NB4 (cell line): ENCODE results near the gene ATXN2.
"Not testable (repeated sequence)": the region's sequence is repeated elsewhere in the genome, so short reads cannot be mapped to it uniquely, and the experiment has no call there.

Experiments used
- MYC ChIP-seq: IDR thresholded peaks from 2 replicates; pipeline ENCODE4 v1.6.1; 2011; ENCODE audit warnings: low read depth, low read length
- TF ChIP-seq, protein P1 (sequence below): IDR thresholded peaks from one replicate; pipeline ENCODE4 v1.5.1; 2012; ENCODE audit warnings: low read depth, low read length
- TF ChIP-seq, protein P2 (sequence below): IDR thresholded peaks from 2 replicates; pipeline ENCODE4 v1.6.1; 2011; ENCODE audit warnings: low read depth, low read length

DNA sequence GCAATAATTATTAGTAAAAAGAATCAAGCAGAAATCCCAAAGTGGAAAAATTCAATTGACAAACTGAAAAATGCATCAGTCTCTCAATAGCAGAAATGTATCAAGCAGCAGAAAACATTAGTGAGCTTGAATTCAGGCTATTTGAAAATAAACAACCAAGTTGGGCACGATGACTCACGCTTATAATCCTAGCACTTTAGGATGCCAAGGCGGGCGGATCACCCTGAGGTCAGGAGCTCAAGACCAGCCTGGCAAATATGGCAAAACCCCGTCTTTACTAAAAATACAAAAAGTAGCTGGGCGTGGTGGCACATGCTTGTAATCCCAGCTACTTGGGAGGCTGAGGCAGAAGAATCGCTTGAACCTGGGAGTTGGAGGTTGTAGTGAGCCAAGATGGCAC lies 106.1 kb downstream of the ATXN2 start:
- TF ChIP-seq, protein P1, sequence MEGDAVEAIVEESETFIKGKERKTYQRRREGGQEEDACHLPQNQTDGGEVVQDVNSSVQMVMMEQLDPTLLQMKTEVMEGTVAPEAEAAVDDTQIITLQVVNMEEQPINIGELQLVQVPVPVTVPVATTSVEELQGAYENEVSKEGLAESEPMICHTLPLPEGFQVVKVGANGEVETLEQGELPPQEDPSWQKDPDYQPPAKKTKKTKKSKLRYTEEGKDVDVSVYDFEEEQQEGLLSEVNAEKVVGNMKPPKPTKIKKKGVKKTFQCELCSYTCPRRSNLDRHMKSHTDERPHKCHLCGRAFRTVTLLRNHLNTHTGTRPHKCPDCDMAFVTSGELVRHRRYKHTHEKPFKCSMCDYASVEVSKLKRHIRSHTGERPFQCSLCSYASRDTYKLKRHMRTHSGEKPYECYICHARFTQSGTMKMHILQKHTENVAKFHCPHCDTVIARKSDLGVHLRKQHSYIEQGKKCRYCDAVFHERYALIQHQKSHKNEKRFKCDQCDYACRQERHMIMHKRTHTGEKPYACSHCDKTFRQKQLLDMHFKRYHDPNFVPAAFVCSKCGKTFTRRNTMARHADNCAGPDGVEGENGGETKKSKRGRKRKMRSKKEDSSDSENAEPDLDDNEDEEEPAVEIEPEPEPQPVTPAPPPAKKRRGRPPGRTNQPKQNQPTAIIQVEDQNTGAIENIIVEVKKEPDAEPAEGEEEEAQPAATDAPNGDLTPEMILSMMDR = not testable (repeated sequence)
- TF ChIP-seq, protein P2, sequence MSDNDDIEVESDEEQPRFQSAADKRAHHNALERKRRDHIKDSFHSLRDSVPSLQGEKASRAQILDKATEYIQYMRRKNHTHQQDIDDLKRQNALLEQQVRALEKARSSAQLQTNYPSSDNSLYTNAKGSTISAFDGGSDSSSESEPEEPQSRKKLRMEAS = not testable (repeated sequence)
- TF ChIP-seq MYC = not testable (repeated sequence)
